C4-2B (cell line): ENCODE results near the gene CDKL2.

Source experiments
- ZFX ChIP-seq: fragments of 450-650 bp; IDR thresholded peaks from 2 replicates; pipeline ENCODE4 v1.6.1; 2017
- TF ChIP-seq, protein P1 (sequence below): fragments of 450-650 bp; conservative IDR thresholded peaks from 2 replicates; pipeline ENCODE4 v1.5.1; 2017; ENCODE audit warnings: mild to moderate bottlenecking

DNA sequence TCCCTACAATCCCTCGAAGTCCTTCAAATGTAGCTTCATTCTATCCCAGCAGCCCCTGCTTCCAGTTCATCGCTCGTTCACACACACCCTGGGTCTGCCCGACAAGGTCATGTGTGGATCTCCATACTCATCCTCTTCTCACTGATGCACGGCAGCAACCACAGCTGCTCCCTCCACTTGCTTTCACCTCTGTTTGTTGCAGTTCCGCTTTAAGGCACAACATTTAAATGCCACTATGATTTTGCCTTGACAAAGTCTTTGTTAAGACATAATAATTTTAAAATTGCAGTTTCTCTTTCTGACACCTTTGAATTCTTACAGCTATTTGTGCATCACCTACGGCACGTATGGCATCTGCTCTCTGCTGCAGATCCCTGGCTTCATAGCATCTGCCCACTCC lies 72.6 kb downstream of the CDKL2 start:
- TF ChIP-seq, protein P1, sequence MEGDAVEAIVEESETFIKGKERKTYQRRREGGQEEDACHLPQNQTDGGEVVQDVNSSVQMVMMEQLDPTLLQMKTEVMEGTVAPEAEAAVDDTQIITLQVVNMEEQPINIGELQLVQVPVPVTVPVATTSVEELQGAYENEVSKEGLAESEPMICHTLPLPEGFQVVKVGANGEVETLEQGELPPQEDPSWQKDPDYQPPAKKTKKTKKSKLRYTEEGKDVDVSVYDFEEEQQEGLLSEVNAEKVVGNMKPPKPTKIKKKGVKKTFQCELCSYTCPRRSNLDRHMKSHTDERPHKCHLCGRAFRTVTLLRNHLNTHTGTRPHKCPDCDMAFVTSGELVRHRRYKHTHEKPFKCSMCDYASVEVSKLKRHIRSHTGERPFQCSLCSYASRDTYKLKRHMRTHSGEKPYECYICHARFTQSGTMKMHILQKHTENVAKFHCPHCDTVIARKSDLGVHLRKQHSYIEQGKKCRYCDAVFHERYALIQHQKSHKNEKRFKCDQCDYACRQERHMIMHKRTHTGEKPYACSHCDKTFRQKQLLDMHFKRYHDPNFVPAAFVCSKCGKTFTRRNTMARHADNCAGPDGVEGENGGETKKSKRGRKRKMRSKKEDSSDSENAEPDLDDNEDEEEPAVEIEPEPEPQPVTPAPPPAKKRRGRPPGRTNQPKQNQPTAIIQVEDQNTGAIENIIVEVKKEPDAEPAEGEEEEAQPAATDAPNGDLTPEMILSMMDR: no peak
- no peak for TF ChIP-seq ZFX
